Measurements from ENCODE around the gene OSBPL9. TPM values are rescaled to one million over a fixed set of nuclear protein-coding genes. Genes with fewer than 3 reads are reported as not detected.

OSBPL9 gene
- total and polyA plus RNA-seq, 9 of the 15 experiments (the other 6 are each of a cell fraction or from before 2014, with no cell fraction given): 43.9 to 217 (median 170) TPM

DNA sequence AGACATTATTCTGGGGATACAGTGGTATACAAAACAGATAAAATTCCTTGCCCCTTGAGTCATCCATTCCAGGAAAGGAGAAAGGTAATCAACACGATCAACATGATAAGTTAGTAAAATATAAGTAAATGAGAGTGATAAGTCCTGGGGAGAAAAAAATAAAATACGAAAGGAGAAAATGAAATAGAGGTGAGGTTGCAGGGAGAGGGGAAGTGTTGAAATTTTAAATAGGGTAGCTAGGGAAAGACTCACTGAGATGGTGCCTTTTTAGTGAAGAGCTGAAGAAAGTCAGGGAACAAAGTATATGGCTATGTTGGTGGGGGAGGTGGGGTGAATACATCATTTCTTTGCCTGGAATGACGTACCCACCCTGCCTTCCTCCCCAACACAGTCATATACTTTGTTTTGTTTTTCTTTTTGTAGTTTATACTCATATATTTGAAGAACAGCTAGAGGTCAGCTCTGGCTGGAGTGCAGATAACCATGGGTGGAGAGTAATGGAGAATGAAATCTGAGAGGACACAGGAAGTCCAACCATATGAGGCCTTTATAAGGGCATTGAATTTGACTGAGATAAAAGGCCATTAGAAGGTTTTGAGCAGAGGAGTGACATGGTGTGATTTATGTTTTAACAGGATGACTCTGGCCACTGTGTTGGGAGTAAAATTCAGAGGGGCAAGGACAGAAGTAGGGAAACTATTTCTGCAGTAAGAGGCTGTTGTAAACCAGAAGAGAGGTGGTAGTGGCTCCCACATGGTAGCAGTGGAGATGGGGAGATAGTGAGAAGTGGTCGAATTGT, 54.8 kb downstream of the OSBPL9 start (continued):
- TF ChIP-seq ZBTB49 (CRISPR knock-in tag; IDR thresholded peaks at IDR 0.05; ENCODE audit: borderline replicate concordance) (no peak), HDAC1 (IDR thresholded peaks at IDR 0.05) (peak in 1 of 2 experiments; percentile 63; a peak in 2 of 4 replicates), YBX1 (IDR thresholded peaks at IDR 0.05) (no peak), XRCC4 (IDR thresholded peaks at IDR 0.05; ENCODE audit: extremely low read depth, insufficient read depth, insufficient read length) (no peak), HMG20B (CRISPR knock-in tag; IDR thresholded peaks at IDR 0.05) (no peak), RFX7 (CRISPR knock-in tag; IDR thresholded peaks at IDR 0.05) (no peak), ELF2 (CRISPR knock-in tag; IDR thresholded peaks at IDR 0.05) (no peak), NCOA2 (IDR thresholded peaks at IDR 0.05; ENCODE audit: partially characterized antibody in 2 of 2) (no peak), TCF7 (IDR thresholded peaks at IDR 0.05; ENCODE audit: borderline replicate concordance) (no peak), BACH1 (tag; IDR thresholded peaks at IDR 0.05) (no peak), SNRNP70 (optimal IDR thresholded peaks at IDR 0.05; ENCODE audit: low read depth, low read length) (no peak), RFX1 (IDR thresholded peaks at IDR 0.05) (no peak), TAF1 (IDR thresholded peaks at IDR 0.05; ENCODE audit: control insufficient read depth, extremely low read depth, insufficient read depth, low read length, severe bottlenecking) (no peak), GATA2 (CRISPR knock-in tag; IDR thresholded peaks at IDR 0.05) (no peak; the same call in 1 of the 2 replicates)
- TF ChIP-seq, protein P1, sequence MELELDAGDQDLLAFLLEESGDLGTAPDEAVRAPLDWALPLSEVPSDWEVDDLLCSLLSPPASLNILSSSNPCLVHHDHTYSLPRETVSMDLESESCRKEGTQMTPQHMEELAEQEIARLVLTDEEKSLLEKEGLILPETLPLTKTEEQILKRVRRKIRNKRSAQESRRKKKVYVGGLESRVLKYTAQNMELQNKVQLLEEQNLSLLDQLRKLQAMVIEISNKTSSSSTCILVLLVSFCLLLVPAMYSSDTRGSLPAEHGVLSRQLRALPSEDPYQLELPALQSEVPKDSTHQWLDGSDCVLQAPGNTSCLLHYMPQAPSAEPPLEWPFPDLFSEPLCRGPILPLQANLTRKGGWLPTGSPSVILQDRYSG (tag; conservative IDR thresholded peaks at IDR 0.05; ENCODE audit: low read depth): no peak
- TF ChIP-seq, protein P2, sequence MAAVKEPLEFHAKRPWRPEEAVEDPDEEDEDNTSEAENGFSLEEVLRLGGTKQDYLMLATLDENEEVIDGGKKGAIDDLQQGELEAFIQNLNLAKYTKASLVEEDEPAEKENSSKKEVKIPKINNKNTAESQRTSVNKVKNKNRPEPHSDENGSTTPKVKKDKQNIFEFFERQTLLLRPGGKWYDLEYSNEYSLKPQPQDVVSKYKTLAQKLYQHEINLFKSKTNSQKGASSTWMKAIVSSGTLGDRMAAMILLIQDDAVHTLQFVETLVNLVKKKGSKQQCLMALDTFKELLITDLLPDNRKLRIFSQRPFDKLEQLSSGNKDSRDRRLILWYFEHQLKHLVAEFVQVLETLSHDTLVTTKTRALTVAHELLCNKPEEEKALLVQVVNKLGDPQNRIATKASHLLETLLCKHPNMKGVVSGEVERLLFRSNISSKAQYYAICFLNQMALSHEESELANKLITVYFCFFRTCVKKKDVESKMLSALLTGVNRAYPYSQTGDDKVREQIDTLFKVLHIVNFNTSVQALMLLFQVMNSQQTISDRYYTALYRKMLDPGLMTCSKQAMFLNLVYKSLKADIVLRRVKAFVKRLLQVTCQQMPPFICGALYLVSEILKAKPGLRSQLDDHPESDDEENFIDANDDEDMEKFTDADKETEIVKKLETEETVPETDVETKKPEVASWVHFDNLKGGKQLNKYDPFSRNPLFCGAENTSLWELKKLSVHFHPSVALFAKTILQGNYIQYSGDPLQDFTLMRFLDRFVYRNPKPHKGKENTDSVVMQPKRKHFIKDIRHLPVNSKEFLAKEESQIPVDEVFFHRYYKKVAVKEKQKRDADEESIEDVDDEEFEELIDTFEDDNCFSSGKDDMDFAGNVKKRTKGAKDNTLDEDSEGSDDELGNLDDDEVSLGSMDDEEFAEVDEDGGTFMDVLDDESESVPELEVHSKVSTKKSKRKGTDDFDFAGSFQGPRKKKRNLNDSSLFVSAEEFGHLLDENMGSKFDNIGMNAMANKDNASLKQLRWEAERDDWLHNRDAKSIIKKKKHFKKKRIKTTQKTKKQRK (IDR thresholded peaks at IDR 0.05; ENCODE audit: borderline replicate concordance, low read depth, low read length): no peak
